ENCODE data around the gene IL20RA.

DNA sequence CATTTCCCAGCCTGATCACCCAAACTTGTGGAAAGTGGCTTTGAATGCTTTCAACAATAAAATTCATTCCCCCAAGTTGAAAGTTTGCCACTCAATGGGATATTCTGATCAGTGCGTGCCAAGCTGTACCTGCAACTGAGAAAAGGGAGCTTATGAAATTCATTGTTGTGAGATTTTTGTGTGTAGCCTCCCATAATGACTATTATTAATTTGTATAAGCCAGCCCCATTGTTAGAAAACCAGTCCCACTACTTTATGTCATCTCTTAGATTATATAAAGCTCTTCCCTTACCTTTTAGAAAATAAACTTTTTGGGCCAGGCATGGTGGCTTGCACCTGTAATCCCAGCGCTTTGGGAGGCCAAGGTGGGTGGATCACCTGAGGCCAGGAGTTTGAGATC is 15.9 kb downstream of the IL20RA start:
- TF ChIP-seq, protein P1, sequence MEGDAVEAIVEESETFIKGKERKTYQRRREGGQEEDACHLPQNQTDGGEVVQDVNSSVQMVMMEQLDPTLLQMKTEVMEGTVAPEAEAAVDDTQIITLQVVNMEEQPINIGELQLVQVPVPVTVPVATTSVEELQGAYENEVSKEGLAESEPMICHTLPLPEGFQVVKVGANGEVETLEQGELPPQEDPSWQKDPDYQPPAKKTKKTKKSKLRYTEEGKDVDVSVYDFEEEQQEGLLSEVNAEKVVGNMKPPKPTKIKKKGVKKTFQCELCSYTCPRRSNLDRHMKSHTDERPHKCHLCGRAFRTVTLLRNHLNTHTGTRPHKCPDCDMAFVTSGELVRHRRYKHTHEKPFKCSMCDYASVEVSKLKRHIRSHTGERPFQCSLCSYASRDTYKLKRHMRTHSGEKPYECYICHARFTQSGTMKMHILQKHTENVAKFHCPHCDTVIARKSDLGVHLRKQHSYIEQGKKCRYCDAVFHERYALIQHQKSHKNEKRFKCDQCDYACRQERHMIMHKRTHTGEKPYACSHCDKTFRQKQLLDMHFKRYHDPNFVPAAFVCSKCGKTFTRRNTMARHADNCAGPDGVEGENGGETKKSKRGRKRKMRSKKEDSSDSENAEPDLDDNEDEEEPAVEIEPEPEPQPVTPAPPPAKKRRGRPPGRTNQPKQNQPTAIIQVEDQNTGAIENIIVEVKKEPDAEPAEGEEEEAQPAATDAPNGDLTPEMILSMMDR (IDR thresholded peaks at IDR 0.05; ENCODE audit: low read length) = no peak
- TF ChIP-seq EZH2 (optimal IDR thresholded peaks at IDR 0.05; ENCODE audit: low read depth, low read length) (no peak), EZH2phosphoT487 (IDR thresholded peaks at IDR 0.05; ENCODE audit: low read length) (no peak)

All from MM.1S (cell line).